AG09309 (cell line): ENCODE results near the gene CCL2.

Experiments used
- DNase-seq: peaks from one replicate; pipeline ENCODE4 v3.0.0-alpha.2; 2010; ENCODE audit warnings: low read depth
- H3K4me3 ChIP-seq: 2 replicates; pipeline ENCODE4 v1.5.1; 2011; ENCODE audit warnings: mild to moderate bottlenecking, low read depth, low read length, moderate library complexity; ENCODE audit not compliant: control insufficient read depth
- CTCF ChIP-seq: IDR thresholded peaks from 2 replicates; pipeline ENCODE4 v1.5.1; 2011; ENCODE audit warnings: mild to moderate bottlenecking, low read depth, low read length, inconsistent platforms; ENCODE audit not compliant: insufficient read depth, control insufficient read depth; ENCODE audit errors: missing control alignments

CCL2 gene

DNA sequence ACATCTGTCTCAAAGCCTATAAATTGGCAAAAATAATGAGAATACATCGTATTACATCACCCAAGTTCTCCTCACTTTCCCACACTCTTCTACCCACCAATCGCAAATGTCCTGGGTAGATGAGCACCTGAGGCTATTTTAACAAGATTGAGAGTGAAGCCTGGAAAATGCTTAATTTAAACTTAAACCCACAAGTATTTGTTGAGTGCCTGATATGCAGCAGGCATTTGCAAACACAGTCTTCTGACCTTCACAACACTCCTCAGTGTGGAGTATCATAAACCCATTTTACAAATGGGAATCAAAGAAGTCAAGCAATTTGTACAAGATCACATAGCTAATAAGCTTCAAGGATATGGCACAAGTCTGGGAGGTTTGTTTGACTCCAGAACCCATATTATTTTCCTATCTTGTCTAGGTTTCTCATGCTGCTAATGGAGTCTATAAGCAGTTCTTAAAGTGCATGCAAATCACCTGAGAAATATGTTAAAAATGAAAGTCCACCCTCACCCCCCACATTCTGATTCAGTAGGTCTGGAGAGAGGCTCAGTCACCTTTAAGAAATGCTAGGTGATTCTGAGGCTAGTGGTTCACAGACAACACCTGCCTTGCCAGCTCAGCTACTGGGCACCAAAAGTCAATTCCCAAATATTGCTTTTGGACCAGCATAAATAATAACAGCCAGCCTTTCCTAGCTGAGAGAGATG is 34.9 kb upstream of the CCL2 start:
- no peak for DNase-seq
- H3K4me3 ChIP-seq, result no peak overlapping the region
- TF ChIP-seq CTCF, result no peak

- DNase-seq, result no peak
- H3K4me3 ChIP-seq, result no peak overlapping the region
- no peak for TF ChIP-seq CTCF
These were observed 34.2 kb upstream of the CCL2 start for GRCh38 chr17:34220752-34221395.

- H3K4me3 ChIP-seq, result no peak overlapping the region
- TF ChIP-seq CTCF, result no peak
- DNase-seq, result no peak
These were observed 33.7 kb upstream of the CCL2 start for GRCh38 chr17:34221411-34221810.

GRCh38 chr17:34222722-34223497 is 32.2 kb upstream of the CCL2 start:
- no peak for TF ChIP-seq CTCF
- no peak overlapping the region for H3K4me3 ChIP-seq
- no peak for DNase-seq

DNA sequence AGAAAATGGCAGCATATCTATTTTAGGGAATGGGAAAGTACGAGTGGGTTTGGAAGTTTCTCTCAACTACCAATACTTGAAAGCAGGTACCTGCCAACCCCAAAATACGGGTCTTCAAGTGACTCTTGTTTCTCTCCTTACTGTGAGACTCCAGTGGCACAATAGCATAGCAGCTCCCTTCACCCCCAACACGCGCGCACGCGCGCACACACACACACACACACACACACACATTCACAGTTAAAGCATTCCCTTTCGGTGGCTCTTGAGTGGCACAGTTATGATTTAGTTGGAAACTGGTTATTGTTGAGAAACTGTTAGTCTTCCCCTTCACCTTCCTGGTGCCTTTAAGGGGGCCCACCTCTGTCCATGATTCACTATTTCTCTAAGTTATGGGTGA is 30.0 kb upstream of the CCL2 start:
- TF ChIP-seq CTCF, result no peak
- no peak for DNase-seq
- H3K4me3 ChIP-seq, result no peak overlapping the region

DNA sequence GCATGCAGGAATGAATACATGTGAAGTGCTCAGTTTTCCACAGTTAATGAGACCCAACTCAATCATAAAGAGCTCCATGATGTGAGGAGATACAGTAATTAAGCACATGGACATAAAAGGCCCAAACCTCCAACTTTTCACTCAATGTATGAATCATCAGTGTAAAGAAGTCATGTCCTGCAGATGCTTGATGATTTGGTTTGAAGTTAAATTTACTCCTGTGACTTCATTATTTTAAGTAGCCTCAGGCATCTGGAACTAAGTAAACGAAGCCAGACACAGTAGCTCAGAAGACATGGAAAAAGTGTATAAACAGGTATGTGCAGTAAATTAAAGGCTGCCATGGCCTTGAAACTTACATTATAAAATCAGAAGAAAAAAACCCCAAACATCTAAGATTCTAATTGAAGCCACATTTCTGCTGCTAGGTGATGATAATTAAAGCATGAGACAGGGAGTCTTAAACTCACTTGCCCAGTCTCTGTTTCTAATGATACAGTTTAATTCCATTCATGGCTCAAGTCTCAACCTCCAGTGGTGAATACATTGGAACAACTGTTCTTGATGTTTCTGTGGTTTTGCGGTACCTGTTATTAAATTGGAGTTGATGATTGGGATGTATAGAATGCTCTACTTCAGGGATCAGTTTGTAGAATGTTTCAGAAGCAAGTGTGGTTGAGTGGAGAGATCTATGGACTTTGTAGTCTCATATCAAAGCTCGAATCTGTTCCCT is 28.9 kb upstream of the CCL2 start:
- H3K4me3 ChIP-seq, result no peak overlapping the region
- TF ChIP-seq CTCF, result no peak
- DNase-seq, result no peak
